Activated CD4-positive, alpha-beta memory T cell treated with anti-CD3 and anti-CD28 coated beads, Interleukin-2, amount 10 ng/mL, durations not matched to agents 7 days and 5 days (primary cell): ENCODE data around the gene CLEC16A. TPM values are rescaled to one million over a fixed set of nuclear protein-coding genes. Genes with fewer than 3 reads are reported as not detected.
"Not testable (repeated sequence)": the region's sequence is repeated elsewhere in the genome, so short reads cannot be mapped to it uniquely, and the experiment has no call there.

Source experiments
- CTCF ChIA-PET: fragments of 350-600 bp; sonication (Branson Sonifier 250); formaldehyde crosslinking; loops from one replicate; lab custom pipeline; 2021; ENCODE audit warnings: antibody characterized with exemption, inconsistent platforms; lab: Charles Lee
- POLR2A ChIA-PET: fragments of 350-600 bp; sonication (Branson Sonifier 250); formaldehyde crosslinking; loops from one replicate; lab custom pipeline; 2021; ENCODE audit warnings: antibody characterized with exemption; lab: Charles Lee
- DNase-seq: peaks from one replicate; pipeline ENCODE4 v3.0.0-alpha.2; 2020
- H3K27ac Mint-ChIP-seq: one replicate; pipeline ENCODE4 v1.8.0; 2021; ENCODE audit warnings: mild to moderate bottlenecking, mixed read lengths
- H3K27me3 Mint-ChIP-seq: one replicate; pipeline ENCODE4 v1.8.0; 2021; ENCODE audit warnings: mixed read lengths
- H3K36me3 Mint-ChIP-seq: one replicate; pipeline ENCODE4 v1.8.0; 2021; ENCODE audit warnings: low read depth, mixed read lengths
- H3K4me1 Mint-ChIP-seq: one replicate; pipeline ENCODE4 v1.8.0; 2021; ENCODE audit warnings: mixed read lengths
- H3K4me3 Mint-ChIP-seq: one replicate; pipeline ENCODE4 v1.8.0; 2021; ENCODE audit warnings: mild to moderate bottlenecking, mixed read lengths
- H3K9me3 Mint-ChIP-seq: one replicate; pipeline ENCODE4 v1.8.0; 2021; ENCODE audit warnings: mixed read lengths
- total RNA-seq, 2 experiments: library from RNA; stranded (reverse); gene quantifications; one replicate each; pipeline ENCODE4 v1.2.3, GENCODE V29; 2021

The CLEC16A gene
- total RNA-seq, 2 experiments from 2014 or later: 30.3 to 32.4 TPM

DNA sequence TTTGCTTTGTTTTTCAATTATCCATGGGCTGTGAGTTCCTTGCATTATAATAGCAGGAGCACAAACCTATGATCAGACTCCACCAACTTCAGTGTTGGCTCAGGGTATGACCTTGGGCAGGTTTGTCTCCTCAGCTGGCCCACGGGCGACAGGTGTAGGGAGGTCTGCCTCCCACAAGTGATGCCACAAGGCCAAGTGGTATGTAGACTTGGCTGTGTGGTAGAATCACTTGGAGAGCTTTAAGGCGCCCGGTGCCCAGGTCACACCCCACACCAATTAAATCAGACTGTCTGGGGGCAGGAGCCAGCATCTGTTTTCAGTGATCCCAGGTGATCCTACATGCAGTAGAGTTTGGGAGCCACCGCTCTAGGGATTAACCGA is 153.4 kb downstream of the CLEC16A start:
- Mint-ChIP-seq H3K9me3 (no peaks in the 10 kb centered on the region), H3K4me1 (peaks cover 89% of the 10 kb centered on the region), H3K36me3 (peaks cover 39% of the 10 kb centered on the region), H3K4me3 (no peak overlapping the region), H3K27ac (no peak overlapping the region), H3K27me3 (no peaks in the 10 kb centered on the region)
- DNase-seq: no peak
- ChIA-PET CTCF (interaction anchor here (0.8 kb wide), 1 partner anchor 115 kb away, joined by 3 read pairs; no protein-coding TSS in a partner anchor), POLR2A (interaction anchor here (1.1 to 1.6 kb wide), 3 partner anchors 97 to 158 kb away, joined by 3 to 4 read pairs (median 3); partner anchors contain the start of gene SOCS1)

DNA sequence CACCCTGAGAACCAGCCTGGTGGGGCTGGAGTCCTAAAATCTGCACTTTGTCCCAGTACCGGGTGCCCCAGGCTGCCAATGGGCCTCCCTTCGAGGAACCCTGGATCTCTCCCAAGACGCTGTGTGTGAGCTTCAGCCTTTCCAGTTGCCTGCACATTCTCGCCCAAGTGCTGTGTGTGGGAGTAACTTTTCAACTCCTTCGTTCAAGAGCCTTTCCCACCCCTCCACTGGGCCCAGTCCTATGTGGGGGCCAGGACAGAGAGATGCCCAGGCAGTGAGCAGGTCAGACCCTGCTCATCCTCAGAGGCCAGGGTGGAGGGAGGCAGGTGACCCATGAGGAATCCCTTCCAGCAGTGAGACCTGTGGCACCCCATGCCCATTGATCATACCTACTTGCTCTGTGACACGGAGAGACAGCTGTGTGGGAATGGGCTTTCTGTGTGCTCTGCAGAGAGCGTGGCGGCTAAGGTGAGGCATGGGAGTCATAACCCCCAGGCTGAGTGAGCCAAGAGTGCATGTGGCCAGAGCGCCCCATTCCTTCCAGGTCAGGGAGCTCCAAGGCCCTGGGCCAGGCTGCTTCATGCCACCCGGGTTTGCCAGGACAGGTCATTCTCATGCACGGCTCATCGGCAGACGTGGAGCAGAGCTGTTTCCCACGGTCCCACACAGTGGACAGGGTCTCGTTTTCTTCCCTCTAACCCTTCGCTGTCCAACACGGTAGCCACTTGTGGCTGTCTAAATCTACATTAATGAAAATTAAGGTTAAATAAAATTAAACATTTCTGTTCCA is 154.4 kb downstream of the CLEC16A start:
- CTCF ChIA-PET: interaction anchor here (0.8 to 2.8 kb wide), 8 partner anchors 11 to 135 kb away, joined by 3 to 18 read pairs (median 6); no protein-coding TSS in a partner anchor
- H3K4me1 Mint-ChIP-seq: peaks cover 86% of the 10 kb centered on the region

DNA sequence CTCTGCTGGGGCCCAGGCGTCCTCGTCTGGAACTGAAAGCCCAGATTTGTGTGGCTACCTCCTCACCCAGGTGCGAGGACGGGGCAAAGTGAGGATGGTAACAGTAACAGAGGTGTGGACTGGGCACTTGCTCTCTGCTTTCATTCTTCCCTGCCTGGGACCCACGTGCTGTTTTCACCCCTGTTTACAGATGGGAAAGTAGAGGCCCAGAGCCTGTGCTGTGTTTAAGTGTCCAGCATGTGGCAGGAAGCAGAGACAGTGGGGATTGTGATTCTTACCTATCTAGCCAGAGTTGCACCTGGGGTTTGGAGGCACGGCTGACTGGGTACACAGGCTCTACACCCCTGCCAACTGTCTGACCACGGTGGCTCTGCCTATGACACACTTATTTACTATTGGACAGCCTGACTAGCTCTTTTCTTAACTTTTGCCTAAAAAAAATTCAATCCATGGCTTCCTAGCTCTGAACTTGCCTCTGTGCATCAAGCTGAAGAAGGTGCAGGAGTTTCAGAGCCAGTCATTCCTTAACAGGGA is 155.4 kb downstream of the CLEC16A start:
- Mint-ChIP-seq H3K27me3 (no peaks in the 10 kb centered on the region), H3K27ac (peak overlapping the region; percentile 91), H3K4me1 (peaks cover 84% of the 10 kb centered on the region), H3K9me3 (no peaks in the 10 kb centered on the region), H3K36me3 (peaks cover 44% of the 10 kb centered on the region), H3K4me3 (peak overlapping the region; percentile 34)
- POLR2A ChIA-PET: interaction anchor here (0.8 to 2.9 kb wide), 17 partner anchors 11 to 156 kb away, joined by 3 to 38 read pairs (median 6); partner anchors contain the start of gene SOCS1
- CTCF ChIA-PET: interaction anchor here (0.8 to 2.8 kb wide), 22 partner anchors 8 to 159 kb away, joined by 3 to 18 read pairs (median 5); partner anchors contain the start of gene SOCS1
- DNase-seq: no peak

More for the DNA sequence above, 154.4 kb downstream of the CLEC16A start:
- Mint-ChIP-seq H3K36me3 (peaks cover 42% of the 10 kb centered on the region), H3K4me3 (no peak overlapping the region), H3K9me3 (no peaks in the 10 kb centered on the region), H3K27ac (no peak overlapping the region), H3K27me3 (no peaks in the 10 kb centered on the region)
- POLR2A ChIA-PET: interaction anchor here (1.6 to 2.9 kb wide), 3 partner anchors 16 to 157 kb away, joined by 6 to 38 read pairs (median 26); partner anchors contain the start of gene SOCS1
- no peak for DNase-seq

DNA sequence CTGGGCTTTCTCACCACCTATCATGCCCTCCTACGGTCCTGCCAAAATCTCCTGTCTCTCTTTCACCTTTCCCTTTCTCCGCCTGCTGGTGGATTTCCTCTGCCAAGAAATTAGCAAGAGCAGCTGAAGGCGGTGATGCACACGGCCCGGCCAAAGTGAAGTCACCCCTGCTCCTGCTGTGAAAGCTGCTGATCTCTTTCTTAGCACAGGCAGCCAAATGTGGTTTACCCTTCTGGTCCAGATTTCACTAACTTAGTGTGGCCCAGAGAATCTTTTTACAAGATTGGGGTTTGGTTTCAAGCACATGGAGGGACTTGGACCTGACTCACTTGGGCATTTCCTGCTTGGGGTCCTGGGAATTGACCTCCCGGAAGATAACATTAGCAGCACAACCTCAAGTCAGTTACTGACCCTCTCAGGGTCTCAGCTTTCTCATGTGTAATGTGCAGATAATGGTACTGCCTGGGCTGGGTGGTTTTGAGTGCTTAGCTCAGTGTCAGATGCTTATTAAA is 155.9 kb downstream of the CLEC16A start:
- H3K36me3 Mint-ChIP-seq: peaks cover 40% of the 10 kb centered on the region
- peaks cover 84% of the 10 kb centered on the region for H3K4me1 Mint-ChIP-seq
- H3K4me3 Mint-ChIP-seq: peak overlapping the region; percentile 34
- POLR2A ChIA-PET: interaction anchor here (0.7 to 2.9 kb wide), 20 partner anchors 12 to 155 kb away, joined by 3 to 38 read pairs (median 6); partner anchors contain the start of gene SOCS1
- CTCF ChIA-PET: interaction anchor here (0.7 to 2.8 kb wide), 25 partner anchors 9 to 158 kb away, joined by 3 to 18 read pairs (median 3); partner anchors contain the start of gene SOCS1
- H3K9me3 Mint-ChIP-seq: no peaks in the 10 kb centered on the region
- peak overlapping the region; percentile 91 for H3K27ac Mint-ChIP-seq
- DNase-seq: peak; percentile 84
- no peaks in the 10 kb centered on the region for H3K27me3 Mint-ChIP-seq

DNA sequence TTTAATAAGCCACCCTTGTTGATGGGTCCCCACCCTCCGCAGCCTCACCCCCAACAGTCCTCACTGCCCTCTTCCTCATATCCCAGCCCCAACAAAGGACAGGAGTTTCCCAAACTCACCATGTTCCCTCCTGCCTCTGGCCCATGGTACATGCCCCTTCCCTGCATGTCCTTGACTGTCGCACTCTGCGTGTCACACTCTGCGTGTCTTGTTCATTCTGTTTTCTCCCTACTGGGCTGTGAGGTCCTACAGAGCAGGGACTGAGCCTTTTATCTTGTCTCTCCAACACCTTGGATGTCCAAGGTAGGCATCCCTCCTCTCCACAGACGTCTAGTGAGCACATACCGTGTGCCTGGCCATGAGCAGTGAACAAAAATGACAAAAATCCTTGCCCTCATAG is 156.9 kb downstream of the CLEC16A start:
- peaks cover 42% of the 10 kb centered on the region for H3K36me3 Mint-ChIP-seq
- CTCF ChIA-PET: interaction anchor here (0.8 to 2.8 kb wide), 6 partner anchors 13 to 155 kb away, joined by 4 to 18 read pairs (median 16); partner anchors contain the start of gene SOCS1
- no peak for DNase-seq
- H3K4me1 Mint-ChIP-seq: peaks cover 88% of the 10 kb centered on the region
- H3K27me3 Mint-ChIP-seq: no peaks in the 10 kb centered on the region
- POLR2A ChIA-PET: interaction anchor here (1.0 to 2.9 kb wide), 8 partner anchors 12 to 154 kb away, joined by 3 to 38 read pairs (median 5); partner anchors contain the start of gene SOCS1
- H3K27ac Mint-ChIP-seq: peak overlapping the region; percentile 91
- no peaks in the 10 kb centered on the region for H3K9me3 Mint-ChIP-seq
- no peak overlapping the region for H3K4me3 Mint-ChIP-seq

DNA sequence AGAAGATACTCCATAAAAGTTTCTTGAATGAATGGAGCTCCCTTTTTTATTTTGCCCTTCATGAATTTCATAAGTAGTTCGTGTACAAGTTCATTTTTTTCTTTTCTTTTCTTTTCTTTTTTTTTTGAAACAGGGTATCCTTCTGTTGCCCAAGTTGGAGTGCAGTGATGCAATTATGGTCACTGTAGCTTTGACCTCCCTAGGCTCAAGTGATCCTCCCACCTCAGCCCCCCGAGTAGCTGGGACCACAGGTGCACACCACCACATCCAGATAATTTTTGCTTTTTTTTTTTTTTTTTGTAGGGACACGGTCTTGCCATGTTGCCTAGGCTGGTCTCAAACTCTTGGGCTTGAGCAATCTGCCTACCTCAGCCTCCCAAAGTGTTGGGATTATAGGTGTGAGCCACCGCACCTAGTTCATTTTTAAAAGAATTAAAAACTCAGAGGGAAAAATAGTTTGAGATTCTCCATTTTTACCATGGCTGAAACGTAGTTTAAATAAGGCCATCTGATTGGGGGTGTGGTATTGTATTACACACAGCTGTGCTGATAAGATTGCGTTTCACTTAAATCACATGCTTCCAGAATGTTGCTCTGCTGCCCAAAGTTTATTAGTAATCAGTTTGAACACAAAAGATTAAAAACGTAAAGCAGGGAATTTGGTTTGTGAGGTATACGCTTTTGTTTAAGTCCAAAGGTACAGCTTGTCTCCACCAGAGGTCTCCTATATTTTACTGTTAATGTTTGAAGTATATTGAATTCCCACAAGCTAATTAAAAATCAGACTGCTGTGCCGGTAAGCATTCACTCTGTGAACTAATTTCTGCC is 157.5 kb downstream of the CLEC16A start:
- Mint-ChIP-seq H3K36me3 (peaks cover 36% of the 10 kb centered on the region), H3K27ac (peak overlapping the region; percentile 91), H3K27me3 (no peaks in the 10 kb centered on the region), H3K4me3 (no peak overlapping the region), H3K9me3 (no peaks in the 10 kb centered on the region), H3K4me1 (peaks cover 88% of the 10 kb centered on the region)
- ChIA-PET POLR2A (interaction anchor here (0.8 to 7.8 kb wide), 12 partner anchors 8 to 154 kb away, joined by 3 to 91 read pairs (median 5); partner anchors contain the start of gene SOCS1), CTCF (interaction anchor here (0.6 to 2.8 kb wide), 12 partner anchors 12 to 156 kb away, joined by 3 to 18 read pairs (median 4); partner anchors contain the start of gene SOCS1)
- no peak for DNase-seq

DNA sequence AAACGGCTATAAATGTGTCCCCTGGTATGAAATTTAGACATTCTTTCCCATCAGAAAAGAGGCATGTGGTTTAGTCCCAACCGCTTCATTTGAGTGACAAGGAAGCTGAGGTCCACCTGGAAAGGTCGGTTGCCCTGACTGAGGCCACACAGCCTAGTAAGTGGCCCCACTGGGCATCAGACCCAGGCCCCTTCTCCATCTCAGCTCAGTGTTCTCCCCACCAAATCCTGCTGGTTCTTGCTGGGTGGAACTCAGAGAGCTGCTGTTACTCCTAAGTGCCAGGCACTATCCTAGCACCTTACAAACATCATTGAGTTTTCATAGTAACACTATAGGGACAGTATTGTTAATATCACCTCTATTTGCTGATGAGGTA is 158.1 kb downstream of the CLEC16A start:
- ChIA-PET POLR2A (interaction anchor here (0.8 to 7.8 kb wide), 9 partner anchors 8 to 153 kb away, joined by 3 to 91 read pairs (median 5); partner anchors contain the start of gene SOCS1), CTCF (interaction anchor here (0.8 to 2.2 kb wide), 8 partner anchors 11 to 156 kb away, joined by 3 to 18 read pairs (median 4); partner anchors contain the start of gene SOCS1)

DNA sequence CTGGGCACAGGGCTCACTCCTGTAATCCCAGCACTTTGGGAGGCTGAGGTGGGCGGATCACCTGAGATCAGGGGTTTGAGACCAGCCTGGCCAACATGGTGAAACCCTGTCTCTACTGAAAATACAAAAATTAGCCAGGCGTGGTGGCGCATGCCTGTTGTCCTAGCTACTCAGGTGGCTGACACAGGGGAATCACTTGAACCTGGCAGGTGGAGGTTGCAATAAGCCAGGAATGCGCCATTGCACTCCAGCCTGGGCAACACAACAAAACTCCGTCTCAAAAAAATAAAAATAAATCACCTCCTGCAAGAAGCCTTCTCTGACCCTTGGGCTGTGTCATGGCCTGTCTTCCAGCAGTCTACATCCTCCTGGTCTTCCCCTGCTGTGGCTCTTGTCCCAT is 158.9 kb downstream of the CLEC16A start:
- CTCF ChIA-PET: interaction anchor here (1.7 to 3.2 kb wide), 3 partner anchors 10 to 153 kb away, joined by 4 to 20 read pairs (median 18); partner anchors contain the start of gene SOCS1
- peaks cover 88% of the 10 kb centered on the region for H3K4me1 Mint-ChIP-seq

More for the DNA sequence above, 158.1 kb downstream of the CLEC16A start:
- Mint-ChIP-seq H3K9me3 (no peaks in the 10 kb centered on the region), H3K4me3 (no peak overlapping the region), H3K27me3 (no peaks in the 10 kb centered on the region), H3K4me1 (peaks cover 89% of the 10 kb centered on the region), H3K36me3 (peaks cover 30% of the 10 kb centered on the region), H3K27ac (no peak overlapping the region)
- no peak for DNase-seq

DNA sequence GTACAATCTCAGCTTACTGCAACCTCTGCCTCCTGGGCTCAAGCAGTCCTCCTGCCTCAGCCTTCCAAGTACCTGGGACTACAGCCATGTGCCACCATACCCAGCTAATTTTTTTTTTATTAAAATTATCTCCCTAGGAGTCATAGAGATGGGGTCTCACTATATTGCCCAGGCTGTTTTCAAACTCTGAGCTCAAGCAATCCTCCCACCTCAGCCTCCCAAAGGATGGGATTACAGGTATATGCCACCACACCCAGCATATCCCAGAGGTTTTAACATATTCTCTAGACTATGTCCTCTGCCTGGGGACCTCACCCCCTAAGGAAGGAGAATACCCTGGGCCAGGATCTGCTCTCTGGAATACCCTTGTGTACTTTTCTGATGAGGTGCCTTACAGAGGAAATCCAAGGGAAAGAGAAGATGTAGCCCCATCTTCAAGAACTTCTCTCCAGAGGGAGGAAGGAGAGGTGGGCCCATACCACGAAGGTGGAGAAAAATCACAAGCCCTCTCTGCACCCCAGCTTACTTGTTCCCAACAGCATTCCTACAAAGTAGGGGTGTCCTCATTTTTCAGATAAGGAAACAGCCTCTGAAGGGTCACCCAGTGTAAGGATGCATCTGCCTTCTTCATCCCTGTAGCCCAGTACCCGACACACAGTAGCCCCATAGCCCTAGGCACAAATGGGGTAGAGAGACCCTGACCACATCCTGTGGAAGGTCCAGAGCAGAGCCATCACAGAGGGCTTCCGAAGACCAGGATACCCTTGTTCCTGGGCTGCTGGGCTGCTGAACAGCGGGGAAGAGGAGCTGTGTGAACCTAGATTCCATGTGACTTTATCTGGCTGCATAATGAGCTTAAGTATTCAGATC is 160.0 kb downstream of the CLEC16A start:
- Mint-ChIP-seq H3K4me3 (peak overlapping the region; percentile 1), H3K36me3 (peaks cover 27% of the 10 kb centered on the region), H3K9me3 (no peaks in the 10 kb centered on the region), H3K27me3 (no peaks in the 10 kb centered on the region), H3K4me1 (peaks cover 85% of the 10 kb centered on the region), H3K27ac (peak overlapping the region; percentile 90)
- POLR2A ChIA-PET: interaction anchor here (0.8 to 7.8 kb wide), 27 partner anchors 10 to 155 kb away, joined by 3 to 91 read pairs (median 6); partner anchors contain the start of gene SOCS1
- CTCF ChIA-PET: interaction anchor here (0.9 to 3.2 kb wide), 19 partner anchors 9 to 162 kb away, joined by 3 to 21 read pairs (median 5); partner anchors contain the start of genes DEXI and SOCS1
- DNase-seq: no peak

More for the DNA sequence above, 158.9 kb downstream of the CLEC16A start:
- H3K27me3 Mint-ChIP-seq, DNase-seq, H3K4me3 Mint-ChIP-seq, H3K9me3 Mint-ChIP-seq: not testable (repeated sequence)
- H3K27ac Mint-ChIP-seq: peak overlapping the region; percentile 53
- H3K36me3 Mint-ChIP-seq: peaks cover 27% of the 10 kb centered on the region
- POLR2A ChIA-PET: interaction anchor here (1.0 to 7.8 kb wide), 10 partner anchors 9 to 156 kb away, joined by 3 to 91 read pairs (median 6); partner anchors contain the start of gene SOCS1

DNA sequence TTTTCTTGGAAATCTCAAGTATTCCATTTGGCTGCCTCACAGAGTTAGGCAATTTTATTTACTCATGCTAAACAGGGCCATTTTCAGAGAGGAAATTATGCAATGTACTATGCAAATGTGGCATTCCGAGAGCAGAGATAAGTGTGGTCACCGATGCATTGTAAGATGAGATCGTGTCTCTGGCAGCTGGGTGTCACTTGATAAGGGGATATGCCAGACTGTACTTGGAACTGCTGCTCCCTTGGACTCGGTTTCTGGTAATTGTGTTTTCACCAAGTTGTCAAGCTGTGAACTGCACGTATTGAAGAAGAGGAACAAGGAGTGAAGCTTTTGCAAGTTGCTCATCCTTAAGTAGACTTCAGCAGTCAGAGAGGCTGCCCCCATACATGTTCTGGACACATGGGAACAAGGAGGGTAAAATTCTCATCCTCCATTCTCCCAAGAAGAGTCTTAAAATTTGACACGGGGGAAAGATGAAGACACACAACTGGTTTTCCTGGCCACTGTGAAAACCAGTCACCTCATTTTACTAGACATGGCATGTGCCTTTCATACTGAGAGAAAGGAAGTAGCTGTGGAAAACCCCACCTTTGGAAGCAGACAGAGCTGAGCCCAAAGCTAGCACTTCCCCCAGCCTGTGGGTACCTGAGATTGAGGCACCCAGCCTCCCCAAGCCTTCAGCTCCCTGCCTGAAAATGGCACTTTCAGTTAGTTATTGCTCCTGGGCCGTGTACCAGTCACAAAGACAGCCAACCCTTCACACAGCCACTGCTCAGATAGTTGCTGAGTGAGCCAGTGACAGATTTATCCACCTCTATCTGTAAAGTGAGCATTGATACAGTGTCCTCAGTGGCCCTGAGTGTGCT is 160.9 kb downstream of the CLEC16A start:
- Mint-ChIP-seq H3K27ac (peak overlapping the region; percentile 90), H3K9me3 (no peaks in the 10 kb centered on the region), H3K27me3 (no peaks in the 10 kb centered on the region), H3K4me3 (peak overlapping the region; percentile 19), H3K36me3 (peaks cover 28% of the 10 kb centered on the region), H3K4me1 (peaks cover 83% of the 10 kb centered on the region)
- peak; percentile 67 for DNase-seq
- CTCF ChIA-PET: interaction anchor here (0.9 to 3.2 kb wide), 23 partner anchors 8 to 250 kb away, joined by 3 to 21 read pairs (median 5); partner anchors contain the start of genes DEXI and SOCS1
- POLR2A ChIA-PET: interaction anchor here (0.7 to 7.8 kb wide), 29 partner anchors 9 to 154 kb away, joined by 3 to 91 read pairs (median 6); partner anchors contain the start of gene SOCS1
